ENCODE results near the gene ATG4B.
A peak's percentile ranks its signal among the peaks of the same experiment; 100 is the strongest.

ATG4B gene

GRCh38 chr2:241640165-241640795, 2.8 kb downstream of the ATG4B start:
- no peaks in the 10 kb centered on the region for H3K27me3 Mint-ChIP-seq
- no peak for DNase-seq
- peaks cover 45% of the 10 kb centered on the region for H3K4me1 Mint-ChIP-seq
- no peaks in the 10 kb centered on the region for H3K9me3 Mint-ChIP-seq
- peaks cover 25% of the 10 kb centered on the region for H3K36me3 Mint-ChIP-seq
- H3K27ac Mint-ChIP-seq: peak overlapping the region; percentile 12
- no peak overlapping the region for H3K4me3 Mint-ChIP-seq
- CTCF ChIA-PET: interaction anchor here (1.2 kb wide), 1 partner anchor 28 kb away, joined by 3 read pairs; no protein-coding TSS in a partner anchor

GRCh38 chr2:241641631-241642030, 4.1 kb downstream of the ATG4B start:
- peaks cover 35% of the 10 kb centered on the region for H3K4me1 Mint-ChIP-seq
- peaks cover 25% of the 10 kb centered on the region for H3K36me3 Mint-ChIP-seq
- CTCF ChIA-PET: no interaction called here
- no peak overlapping the region for H3K4me3 Mint-ChIP-seq
- H3K9me3 Mint-ChIP-seq: no peaks in the 10 kb centered on the region
- no peaks in the 10 kb centered on the region for H3K27me3 Mint-ChIP-seq
- DNase-seq: no peak
- no peak overlapping the region for H3K27ac Mint-ChIP-seq

- CTCF ChIA-PET: interaction anchor here (1.1 kb wide), 1 partner anchor 14 kb away, joined by 3 read pairs; no protein-coding TSS in a partner anchor
- Mint-ChIP-seq H3K27ac (no peak overlapping the region), H3K4me3 (no peak overlapping the region), H3K4me1 (peaks cover 17% of the 10 kb centered on the region), H3K9me3 (no peaks in the 10 kb centered on the region), H3K36me3 (peaks cover 8% of the 10 kb centered on the region), H3K27me3 (no peaks in the 10 kb centered on the region)
- DNase-seq: no peak
These were observed 7.8 kb downstream of the ATG4B start for GRCh38 chr2:241645056-241645914.

- no peaks in the 10 kb centered on the region for H3K27me3 Mint-ChIP-seq
- H3K4me1 Mint-ChIP-seq: peaks cover 9% of the 10 kb centered on the region
- CTCF ChIA-PET: no interaction called here
- H3K9me3 Mint-ChIP-seq: no peaks in the 10 kb centered on the region
- peaks cover 6% of the 10 kb centered on the region for H3K36me3 Mint-ChIP-seq
- no peak for DNase-seq
- no peak overlapping the region for H3K4me3 Mint-ChIP-seq
- no peak overlapping the region for H3K27ac Mint-ChIP-seq
These were observed 8.6 kb downstream of the ATG4B start for GRCh38 chr2:241645915-241646645.

GRCh38 chr2:241648453-241648852, 11.0 kb downstream of the ATG4B start:
- Mint-ChIP-seq H3K4me3 (no peak overlapping the region), H3K27me3 (no peaks in the 10 kb centered on the region), H3K36me3 (peaks cover 13% of the 10 kb centered on the region), H3K9me3 (no peaks in the 10 kb centered on the region), H3K27ac (no peak overlapping the region), H3K4me1 (peaks cover 3% of the 10 kb centered on the region)
- DNase-seq: no peak
- CTCF ChIA-PET: interaction anchor here (0.9 kb wide), 1 partner anchor 11 kb away, joined by 4 read pairs; no protein-coding TSS in a partner anchor

- no peak overlapping the region for H3K4me3 Mint-ChIP-seq
- no peak overlapping the region for H3K27ac Mint-ChIP-seq
These were observed 11.9 kb downstream of the ATG4B start for GRCh38 chr2:241649404-241649803.

GRCh38 chr2:241649927-241650326, 12.4 kb downstream of the ATG4B start:
- no peaks in the 10 kb centered on the region for H3K9me3 Mint-ChIP-seq
- peaks cover 3% of the 10 kb centered on the region for H3K4me1 Mint-ChIP-seq
- H3K27me3 Mint-ChIP-seq: no peaks in the 10 kb centered on the region
- H3K36me3 Mint-ChIP-seq: peaks cover 14% of the 10 kb centered on the region
- no peak for DNase-seq
- CTCF ChIA-PET: interaction anchor here (1.0 kb wide), 1 partner anchor 9 kb away, joined by 4 read pairs; no protein-coding TSS in a partner anchor
- H3K27ac Mint-ChIP-seq: no peak overlapping the region
- no peak overlapping the region for H3K4me3 Mint-ChIP-seq

More at GRCh38 chr2:241649404-241649803, 11.9 kb downstream of the ATG4B start:
- no peaks in the 10 kb centered on the region for H3K27me3 Mint-ChIP-seq
- H3K36me3 Mint-ChIP-seq: peaks cover 14% of the 10 kb centered on the region
- CTCF ChIA-PET: interaction anchor here (1.0 kb wide), 1 partner anchor 9 kb away, joined by 4 read pairs; no protein-coding TSS in a partner anchor
- H3K9me3 Mint-ChIP-seq: no peaks in the 10 kb centered on the region
- peaks cover 3% of the 10 kb centered on the region for H3K4me1 Mint-ChIP-seq
- DNase-seq: no peak

- CTCF ChIA-PET: no interaction called here
- Mint-ChIP-seq H3K9me3 (no peaks in the 10 kb centered on the region), H3K27ac (no peak overlapping the region), H3K4me1 (peaks cover 3% of the 10 kb centered on the region), H3K27me3 (no peaks in the 10 kb centered on the region), H3K4me3 (no peak overlapping the region), H3K36me3 (peaks cover 30% of the 10 kb centered on the region)
- no peak for DNase-seq
These were observed 14.6 kb downstream of the ATG4B start for GRCh38 chr2:241652142-241652541.

GRCh38 chr2:241652722-241653121, 15.2 kb downstream of the ATG4B start:
- Mint-ChIP-seq H3K4me3 (no peak overlapping the region), H3K9me3 (no peaks in the 10 kb centered on the region), H3K27me3 (no peaks in the 10 kb centered on the region), H3K27ac (no peak overlapping the region), H3K36me3 (peaks cover 30% of the 10 kb centered on the region), H3K4me1 (peaks cover 3% of the 10 kb centered on the region)
- CTCF ChIA-PET: no interaction called here
- no peak for DNase-seq

GRCh38 chr2:241653210-241653750, 15.8 kb downstream of the ATG4B start:
- no peak overlapping the region for H3K27ac Mint-ChIP-seq
- no peak overlapping the region for H3K4me3 Mint-ChIP-seq
- H3K27me3 Mint-ChIP-seq: no peaks in the 10 kb centered on the region
- no peaks in the 10 kb centered on the region for H3K9me3 Mint-ChIP-seq
- H3K4me1 Mint-ChIP-seq: peaks cover 3% of the 10 kb centered on the region
- CTCF ChIA-PET: no interaction called here
- H3K36me3 Mint-ChIP-seq: peaks cover 30% of the 10 kb centered on the region
- DNase-seq: no peak

- no peak overlapping the region for H3K4me3 Mint-ChIP-seq
- no peak for DNase-seq
- CTCF ChIA-PET: no interaction called here
- no peak overlapping the region for H3K27ac Mint-ChIP-seq
- H3K27me3 Mint-ChIP-seq: no peaks in the 10 kb centered on the region
- H3K9me3 Mint-ChIP-seq: no peaks in the 10 kb centered on the region
- no peaks in the 10 kb centered on the region for H3K4me1 Mint-ChIP-seq
- H3K36me3 Mint-ChIP-seq: peaks cover 34% of the 10 kb centered on the region
These were observed 17.1 kb downstream of the ATG4B start for GRCh38 chr2:241654551-241654950.

- CTCF ChIA-PET: no interaction called here
- Mint-ChIP-seq H3K36me3 (peaks cover 40% of the 10 kb centered on the region), H3K4me1 (no peaks in the 10 kb centered on the region), H3K9me3 (no peaks in the 10 kb centered on the region), H3K4me3 (no peak overlapping the region), H3K27ac (no peak overlapping the region), H3K27me3 (no peaks in the 10 kb centered on the region)
- no peak for DNase-seq
These were observed 18.2 kb downstream of the ATG4B start for GRCh38 chr2:241655516-241656189.

- Mint-ChIP-seq H3K4me1 (no peaks in the 10 kb centered on the region), H3K4me3 (no peak overlapping the region), H3K27ac (no peak overlapping the region), H3K27me3 (no peaks in the 10 kb centered on the region), H3K9me3 (no peaks in the 10 kb centered on the region), H3K36me3 (peaks cover 35% of the 10 kb centered on the region)
- CTCF ChIA-PET: no interaction called here
- DNase-seq: no peak
These were observed 18.8 kb downstream of the ATG4B start for GRCh38 chr2:241656190-241656741.
